HG02759 (cell line): ENCODE measurements around the gene NSD1.
"Not testable (repeated sequence)": the region's sequence is repeated elsewhere in the genome, so short reads cannot be mapped to it uniquely, and the experiment has no call there.

Experiments
- ATAC-seq: cut with Tn5 transposase; IDR thresholded peaks from one replicate; pipeline ENCODE4 v1.9.1; 2021; ENCODE audit warnings: mild to moderate bottlenecking, moderate library complexity; ENCODE audit not compliant: unreplicated experiment

Gene NSD1

GRCh38 chr5:177226860-177227259 is 93.3 kb downstream of the NSD1 start:
- no peak for ATAC-seq

- ATAC-seq = no peak
These were observed 95.2 kb downstream of the NSD1 start for GRCh38 chr5:177228751-177229150.

GRCh38 chr5:177230660-177231059 is 97.1 kb downstream of the NSD1 start:
- ATAC-seq = no peak

GRCh38 chr5:177231479-177232250 is 98.1 kb downstream of the NSD1 start:
- no peak for ATAC-seq

GRCh38 chr5:177232358-177232757 is 98.8 kb downstream of the NSD1 start:
- ATAC-seq = no peak

- ATAC-seq = no peak
These were observed 99.2 kb downstream of the NSD1 start for GRCh38 chr5:177232761-177233160.

- ATAC-seq = no peak
These were observed 99.6 kb downstream of the NSD1 start for GRCh38 chr5:177233206-177233605.

- ATAC-seq = no peak
These were observed 100.2 kb downstream of the NSD1 start for GRCh38 chr5:177233802-177234201.

GRCh38 chr5:177234841-177235240 is 101.3 kb downstream of the NSD1 start:
- no peak for ATAC-seq

- ATAC-seq = no peak
These were observed 108.2 kb downstream of the NSD1 start for GRCh38 chr5:177241768-177242167.

GRCh38 chr5:177242304-177242703 is 108.7 kb downstream of the NSD1 start:
- no peak for ATAC-seq

GRCh38 chr5:177249761-177250537 is 116.4 kb downstream of the NSD1 start:
- ATAC-seq = no peak

- no peak for ATAC-seq
These were observed 119.7 kb downstream of the NSD1 start for GRCh38 chr5:177253252-177253651.

GRCh38 chr5:177256296-177256695 is 122.7 kb downstream of the NSD1 start:
- no peak for ATAC-seq

- not testable (repeated sequence) for ATAC-seq
These were observed 125.1 kb downstream of the NSD1 start for GRCh38 chr5:177258711-177259110.

GRCh38 chr5:177260961-177261360 is 127.4 kb downstream of the NSD1 start:
- no peak for ATAC-seq

- ATAC-seq = no peak
These were observed 127.9 kb downstream of the NSD1 start for GRCh38 chr5:177261510-177261909.

GRCh38 chr5:177264178-177264577 is 130.6 kb downstream of the NSD1 start:
- ATAC-seq = no peak

- ATAC-seq = no peak
These were observed 131.8 kb downstream of the NSD1 start for GRCh38 chr5:177265395-177265794.

GRCh38 chr5:177269232-177269895 is 135.8 kb downstream of the NSD1 start:
- no peak for ATAC-seq

- ATAC-seq = no peak
These were observed 136.4 kb downstream of the NSD1 start for GRCh38 chr5:177269976-177270375.

GRCh38 chr5:177270653-177271052 is 137.1 kb downstream of the NSD1 start:
- no peak for ATAC-seq
